OCI-LY3 (cell line): Measurements from ENCODE around the gene FOXG1.

Source experiments
- CTCF ChIP-seq: fragments of 200-600, 300-600 bp; sonication (generic); IDR thresholded peaks from 2 replicates; pipeline ENCODE4 v1.5.1; 2014; ENCODE audit warnings: antibody characterized with exemption, low read length, low read depth
- EZH2phosphoT487 ChIP-seq: fragments of 200-600 bp; shearing (Covaris generic); IDR thresholded peaks from 2 replicates; pipeline ENCODE4 v1.6.1; 2018; ENCODE audit warnings: antibody characterized with exemption, mixed run types, low read depth

- TF ChIP-seq EZH2phosphoT487 (no peak), CTCF (no peak)
These were observed 11.8 kb downstream of the FOXG1 start for GRCh38 chr14:28778138-28779117.
